ENCODE measurements around the gene FHAD1. TPM values are rescaled to one million over a fixed set of nuclear protein-coding genes. Genes with fewer than 3 reads are reported as not detected.

The FHAD1 gene
- total and polyA plus RNA-seq, 11 donors = 0.06 to 1.1 (median 0.12) TPM; not detected in 4

- ATAC-seq (no peak), DNase-seq (no peak)
- no peak overlapping the region for H3K4me3 ChIP-seq
- H3K36me3 ChIP-seq = no peaks in the 10 kb centered on the region
- no peaks in the 10 kb centered on the region for H3K27me3 ChIP-seq
- TF ChIP-seq CTCF (IDR thresholded peaks at IDR 0.05) (no peak), POLR2A (IDR thresholded peaks at IDR 0.05) (no peak)
- intact Hi-C loops (cut with DNase I) = loop anchor here in 3 of 10 donors (5.0 kb wide), 2 partner anchors 68 to 73 kb away; partner anchors contain the start of gene EFHD2 (in 1 of the 3)
- no peak overlapping the region for H3K27ac ChIP-seq
- 96 to 98% (median 97%) methylated on average over 4 of the region's 4 CpGs for WGBS, 4 donors
- no peaks in the 10 kb centered on the region for H3K9me3 ChIP-seq
- H3K4me1 ChIP-seq = peaks cover 0 to 51% (median 24%) of the 10 kb centered on the region in 12 donors
Observed at GRCh38 chr1:15339570-15339969, 92.5 kb downstream of the FHAD1 start.

- H3K27me3 ChIP-seq = no peaks in the 10 kb centered on the region
- no peak overlapping the region for H3K4me3 ChIP-seq
- H3K9me3 ChIP-seq = no peaks in the 10 kb centered on the region
- WGBS, 4 donors = 88 to 95% (median 90%) methylated on average over 2 of the region's 2 CpGs
- no peaks in the 10 kb centered on the region for H3K36me3 ChIP-seq
- no peak for DNase-seq
- intact Hi-C loops (cut with DNase I) = loop anchor here in 1 of 10 donors (5.0 kb wide), 1 partner anchor 71 kb away; no protein-coding TSS in a partner anchor
- H3K4me1 ChIP-seq = peaks cover 0 to 65% (median 29%) of the 10 kb centered on the region in 12 donors
- peak overlapping the region in 1 of 12 donors; percentile 73 for H3K27ac ChIP-seq
- ATAC-seq = no peak
- TF ChIP-seq CTCF (IDR thresholded peaks at IDR 0.05) (no peak), POLR2A (IDR thresholded peaks at IDR 0.05) (no peak)
Observed at GRCh38 chr1:15341228-15341627, 94.2 kb downstream of the FHAD1 start.

- Histone ChIP-seq H3K4me1 (peaks cover 0 to 63% (median 26%) of the 10 kb centered on the region in 12 donors), H3K27ac (peak overlapping the region in 2 of 12 donors; percentile 44 to 73), H3K36me3 (no peaks in the 10 kb centered on the region), H3K9me3 (no peaks in the 10 kb centered on the region), H3K4me3 (no peak overlapping the region), H3K27me3 (no peaks in the 10 kb centered on the region)
- DNase-seq (no peak), ATAC-seq (no peak)
- intact Hi-C loops (cut with DNase I) = loop anchor here in 1 of 10 donors (5.0 kb wide), 1 partner anchor 70 kb away; no protein-coding TSS in a partner anchor
- 90 to 94% (median 92%) methylated on average over 12 of the region's 12 CpGs for WGBS, 4 donors
- TF ChIP-seq CTCF (IDR thresholded peaks at IDR 0.05) = no peak
- no peak for TF ChIP-seq POLR2A (IDR thresholded peaks at IDR 0.05)
Observed at GRCh38 chr1:15341634-15342407, 94.8 kb downstream of the FHAD1 start.

GRCh38 chr1:15342408-15342967, 95.5 kb downstream of the FHAD1 start:
- Histone ChIP-seq H3K27me3 (no peaks in the 10 kb centered on the region), H3K4me3 (no peak overlapping the region), H3K4me1 (peaks cover 0 to 61% (median 19%) of the 10 kb centered on the region in 12 donors), H3K9me3 (no peaks in the 10 kb centered on the region), H3K27ac (peak overlapping the region in 2 of 12 donors; percentile 44 to 73), H3K36me3 (no peaks in the 10 kb centered on the region)
- 94 to 99% (median 95%) methylated on average over 4 of the region's 4 CpGs for WGBS, 4 donors
- ATAC-seq (no peak), DNase-seq (no peak)
- intact Hi-C loops (cut with DNase I) = loop anchor here in 1 of 10 donors (5.0 kb wide), 1 partner anchor 70 kb away; no protein-coding TSS in a partner anchor
- no peak for TF ChIP-seq POLR2A (IDR thresholded peaks at IDR 0.05)
- TF ChIP-seq CTCF (IDR thresholded peaks at IDR 0.05) = no peak
